A673 (cell line): Measurements from ENCODE around the gene TNFRSF12A. TPM values are rescaled to one million over a fixed set of nuclear protein-coding genes. Genes with fewer than 3 reads are reported as not detected.

ENCODE experiments used
- BruUV-seq: library from RNA; stranded (reverse); fragments of 400-500 nt; replicated peaks from 2 replicates; lab custom pipeline; 2021; lab: Mats Ljungman, UMichigan
- CTCF ChIA-PET: fragments of 300-600 bp; sonication (Branson Sonifier 250); formaldehyde crosslinking; loops from one replicate; lab custom pipeline; 2022; ENCODE audit warnings: antibody characterized with exemption; lab: Charles Lee
- POLR2A ChIA-PET: fragments of 300-600 bp; sonication (Branson Sonifier 250); formaldehyde crosslinking; loops from one replicate; lab custom pipeline; 2022; ENCODE audit warnings: antibody characterized with exemption; ENCODE audit not compliant: low non-redundant PET; lab: Charles Lee
- DNase-seq: peaks from one replicate; pipeline ENCODE4 v3.0.0-alpha.2; 2015; ENCODE audit warnings: low spot score
- H3K27ac ChIP-seq: fragments of 200-600 bp; sonication (generic); 2 replicates; pipeline ENCODE4 v1.5.1; 2016; ENCODE audit warnings: mixed run types, low read depth, mild to moderate bottlenecking, mixed read lengths, antibody characterized with exemption, low read length; ENCODE audit not compliant: poor library complexity, severe bottlenecking
- H3K27me3 ChIP-seq: fragments of 200-600 bp; sonication (generic); replicated peaks from 2 replicates; pipeline ENCODE4 v1.6.1; 2017; ENCODE audit warnings: mixed run types, low read depth, mild to moderate bottlenecking, mixed read lengths, antibody characterized with exemption, low read length; ENCODE audit not compliant: insufficient read depth, poor library complexity
- H3K36me3 ChIP-seq: fragments of 200-600 bp; sonication (generic); 2 replicates; pipeline ENCODE4 v1.6.1; 2016; ENCODE audit warnings: mixed run types, mild to moderate bottlenecking, mixed read lengths, antibody characterized with exemption, low read length; ENCODE audit not compliant: insufficient read depth, poor library complexity, severe bottlenecking
- H3K4me1 ChIP-seq: fragments of 200-600 bp; sonication (generic); 2 replicates; pipeline ENCODE4 v1.6.1; 2017; ENCODE audit warnings: mixed run types, mild to moderate bottlenecking, mixed read lengths, antibody characterized with exemption, low read length; ENCODE audit not compliant: insufficient read depth, poor library complexity, severe bottlenecking
- H3K4me3 ChIP-seq: fragments of 200-600 bp; sonication (generic); 2 replicates; pipeline ENCODE4 v1.5.1; 2016; ENCODE audit warnings: low read depth, mixed run types, mild to moderate bottlenecking, mixed read lengths, low read length; ENCODE audit not compliant: poor library complexity, severe bottlenecking
- H3K9me3 ChIP-seq: fragments of 200-600 bp; sonication (generic); 2 replicates; pipeline ENCODE4 v1.6.1; 2016; ENCODE audit warnings: mixed run types, low read depth, mild to moderate bottlenecking, mixed read lengths, antibody characterized with exemption, low read length; ENCODE audit not compliant: poor library complexity, severe bottlenecking
- EZH2 ChIP-seq: fragments of 200-600 bp; sonication (generic); IDR thresholded peaks from 2 replicates; pipeline ENCODE4 v1.6.1; 2017; ENCODE audit warnings: borderline replicate concordance, low read depth, mild to moderate bottlenecking, mixed read lengths, antibody characterized with exemption, low read length; ENCODE audit not compliant: poor library complexity, severe bottlenecking
- intact Hi-C: fragments of 100-400 bp; cut with micrococcal nuclease; formaldehyde crosslinking; loops from one replicate; pipeline ENCODE4 v1.10.0; 2022; ENCODE audit not compliant: unreplicated experiment
- total RNA-seq: library from RNA; stranded (reverse); gene quantifications from 2 replicates; pipeline ENCODE4 v1.2.3, GENCODE V29; 2021
- TF ChIP-seq, protein P1 (sequence below): fragments of 300-800, 200-600 bp; sonication (generic); conservative IDR thresholded peaks from 2 replicates; pipeline ENCODE4 v1.5.1; 2017; ENCODE audit warnings: low read depth, mild to moderate bottlenecking, antibody characterized with exemption, low read length, moderate library complexity, mixed read lengths

The TNFRSF12A gene
- total RNA-seq, 1 experiment from 2014 or later: 39.5 TPM

DNA sequence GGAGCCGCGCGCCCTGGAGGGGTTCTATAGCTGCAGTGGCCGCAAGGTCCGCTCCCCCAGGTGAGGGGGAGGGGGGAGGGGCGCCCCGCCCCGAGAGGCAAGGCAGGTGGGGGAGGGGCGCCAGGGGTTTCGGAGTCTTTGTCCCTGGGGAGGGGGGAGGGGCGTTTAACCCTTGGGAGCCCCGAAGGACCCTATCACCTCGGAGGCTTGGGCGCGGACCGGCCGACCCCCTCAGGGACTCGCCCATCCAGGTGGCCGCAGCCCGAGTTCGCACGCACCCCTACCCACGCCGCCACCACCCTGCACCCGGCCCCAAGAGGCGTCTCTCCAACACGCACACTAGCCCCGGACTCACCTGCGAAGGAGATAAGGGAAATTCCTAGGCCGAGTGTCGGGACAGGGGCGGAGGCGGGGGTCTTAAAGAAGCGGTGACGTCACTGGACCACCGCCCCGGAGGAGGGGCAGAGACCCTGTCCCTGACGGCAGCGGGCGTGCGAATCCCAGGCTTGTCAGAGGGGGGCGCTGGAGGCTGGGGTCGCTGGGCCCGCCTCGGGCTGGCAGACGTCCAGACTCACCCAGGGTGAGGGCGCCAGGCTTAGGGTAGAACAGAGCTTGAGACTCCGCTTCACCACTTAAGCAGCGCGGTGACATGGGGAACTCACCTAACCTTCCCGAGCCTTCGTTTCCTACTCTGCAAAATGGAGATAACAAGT is 2.2 kb upstream of the TNFRSF12A start, which contains the start of gene CLDN6:
Gene CLDN6 (minus strand): TSS at position 390 of the 713 bp plus-strand sequence. CDS start 2,162 bp downstream, outside the sequence.
- intact Hi-C loops: no loop called here
- Histone ChIP-seq H3K27me3 (peaks cover 16% of the 10 kb centered on the region), H3K36me3 (no peaks in the 10 kb centered on the region), H3K4me1 (peaks cover 23% of the 10 kb centered on the region), H3K4me3 (peak within 1 kb of the TSS; percentile 32), H3K9me3 (no peaks in the 10 kb centered on the region), H3K27ac (no peak within 1 kb of the TSS)
- CTCF ChIA-PET: no interaction called here
- peak; percentile 72 for DNase-seq
- BruUV-seq: no TSS peak
- TF ChIP-seq, protein P1, sequence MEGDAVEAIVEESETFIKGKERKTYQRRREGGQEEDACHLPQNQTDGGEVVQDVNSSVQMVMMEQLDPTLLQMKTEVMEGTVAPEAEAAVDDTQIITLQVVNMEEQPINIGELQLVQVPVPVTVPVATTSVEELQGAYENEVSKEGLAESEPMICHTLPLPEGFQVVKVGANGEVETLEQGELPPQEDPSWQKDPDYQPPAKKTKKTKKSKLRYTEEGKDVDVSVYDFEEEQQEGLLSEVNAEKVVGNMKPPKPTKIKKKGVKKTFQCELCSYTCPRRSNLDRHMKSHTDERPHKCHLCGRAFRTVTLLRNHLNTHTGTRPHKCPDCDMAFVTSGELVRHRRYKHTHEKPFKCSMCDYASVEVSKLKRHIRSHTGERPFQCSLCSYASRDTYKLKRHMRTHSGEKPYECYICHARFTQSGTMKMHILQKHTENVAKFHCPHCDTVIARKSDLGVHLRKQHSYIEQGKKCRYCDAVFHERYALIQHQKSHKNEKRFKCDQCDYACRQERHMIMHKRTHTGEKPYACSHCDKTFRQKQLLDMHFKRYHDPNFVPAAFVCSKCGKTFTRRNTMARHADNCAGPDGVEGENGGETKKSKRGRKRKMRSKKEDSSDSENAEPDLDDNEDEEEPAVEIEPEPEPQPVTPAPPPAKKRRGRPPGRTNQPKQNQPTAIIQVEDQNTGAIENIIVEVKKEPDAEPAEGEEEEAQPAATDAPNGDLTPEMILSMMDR: peak; percentile 74
- no peak for TF ChIP-seq EZH2
- POLR2A ChIA-PET: no interaction called here

DNA sequence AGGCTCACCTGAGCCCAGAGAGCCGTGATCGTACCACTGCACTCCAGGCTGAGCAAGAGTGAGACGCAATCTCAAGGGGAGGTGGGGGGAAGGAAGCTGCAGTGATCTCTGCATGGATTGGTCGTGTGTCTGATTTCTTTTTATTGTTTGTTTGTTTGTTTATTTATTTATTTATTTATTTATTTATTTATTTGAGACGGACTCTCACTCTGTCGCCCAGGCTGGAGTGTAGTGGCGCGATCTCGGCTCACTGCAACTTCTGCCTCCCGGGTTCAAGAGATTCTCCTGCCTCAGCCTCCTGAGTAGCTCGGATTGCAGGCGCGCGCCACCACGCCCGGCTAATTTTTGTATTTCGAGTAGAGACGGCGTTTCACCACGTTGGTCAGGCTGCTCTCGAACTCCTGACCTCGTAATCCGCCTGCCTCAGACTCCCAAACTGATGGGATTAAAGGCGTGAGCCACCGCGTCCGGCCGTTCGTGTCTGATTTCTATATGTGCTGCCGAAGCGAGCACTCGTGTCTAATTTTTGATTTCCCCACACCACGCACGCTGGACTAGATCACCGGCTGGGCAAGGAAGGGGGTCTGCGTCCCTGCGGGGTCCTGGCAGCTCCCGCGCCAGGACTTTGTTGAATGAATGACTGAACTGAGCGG is 448 bp upstream of the TNFRSF12A start:
- no peaks in the 10 kb centered on the region for H3K36me3 ChIP-seq
- no peak overlapping the region for H3K27ac ChIP-seq
- TF ChIP-seq, protein P1: no peak
- no peak for TF ChIP-seq EZH2
- no peak for DNase-seq
- CTCF ChIA-PET: interaction anchor here (0.9 to 1.1 kb wide), 4 partner anchors 9 to 110 kb away, joined by 3 to 6 read pairs (median 4); no protein-coding TSS in a partner anchor
- POLR2A ChIA-PET: interaction anchor here (0.6 kb wide), 1 partner anchor 7 kb away, joined by 8 read pairs; no protein-coding TSS in a partner anchor
- peak overlapping the region; percentile 63 for H3K4me3 ChIP-seq
- BruUV-seq: no TSS peak
- H3K9me3 ChIP-seq: no peaks in the 10 kb centered on the region
- H3K4me1 ChIP-seq: peaks cover 29% of the 10 kb centered on the region
- intact Hi-C loops: no loop called here
- H3K27me3 ChIP-seq: no peaks in the 10 kb centered on the region

DNA sequence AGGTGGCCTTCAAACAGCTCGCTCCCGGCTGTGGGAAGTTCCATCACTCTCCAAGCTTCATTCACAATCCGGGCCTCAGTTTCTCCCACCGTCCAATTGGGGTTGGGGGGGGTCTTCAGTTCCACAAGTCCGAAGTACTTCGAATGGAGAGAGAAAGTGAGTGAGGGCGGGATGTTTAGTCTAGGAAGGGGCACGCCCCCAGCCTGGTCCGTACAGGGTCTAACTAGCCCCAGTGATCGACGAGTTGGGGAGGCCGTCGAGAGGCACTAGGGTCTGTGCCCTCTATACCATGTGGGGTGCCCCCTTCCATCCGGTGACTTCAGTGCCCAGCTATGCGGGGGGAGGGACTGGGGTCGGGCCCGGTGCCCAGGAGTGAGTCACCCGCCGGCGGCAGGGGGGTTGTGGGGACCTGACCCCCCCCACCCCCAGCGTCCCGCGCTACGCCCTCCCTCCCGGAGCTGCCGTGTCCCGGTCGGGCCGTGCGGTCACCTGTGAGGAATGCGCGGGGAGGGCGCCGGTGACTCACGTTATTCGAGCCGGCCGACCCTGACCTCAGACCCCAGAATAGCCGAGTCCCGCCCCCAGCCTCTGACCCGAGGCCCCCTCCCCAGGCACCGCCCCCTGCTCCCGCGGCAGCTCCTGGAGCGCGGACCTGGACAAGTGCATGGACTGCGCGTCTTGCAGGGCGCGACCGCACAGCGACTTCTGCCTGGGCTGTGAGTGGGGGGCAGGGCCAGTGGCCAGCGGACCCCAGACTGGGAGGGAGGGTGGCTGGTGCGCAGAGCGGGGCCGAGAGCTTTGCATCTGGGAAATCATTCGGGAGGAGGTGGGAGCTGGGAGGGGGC is 658 bp downstream of the TNFRSF12A start:
- H3K4me3 ChIP-seq: peak overlapping the region; percentile 63
- peaks cover 29% of the 10 kb centered on the region for H3K4me1 ChIP-seq
- TF ChIP-seq, protein P1: no peak
- no peak for TF ChIP-seq EZH2
- H3K9me3 ChIP-seq: no peaks in the 10 kb centered on the region
- POLR2A ChIA-PET: no interaction called here
- no peaks in the 10 kb centered on the region for H3K36me3 ChIP-seq
- intact Hi-C loops: no loop called here
- peak; percentile 54 for DNase-seq
- CTCF ChIA-PET: interaction anchor here (0.5 to 2.9 kb wide), 7 partner anchors 8 to 185 kb away, joined by 3 to 9 read pairs (median 4); no protein-coding TSS in a partner anchor
- no TSS peak for BruUV-seq
- H3K27me3 ChIP-seq: no peaks in the 10 kb centered on the region
- peak overlapping the region; percentile 97 for H3K27ac ChIP-seq
